H1 (cell line): Measurements from ENCODE around the gene CCDC93. TPM values are rescaled to one million over a fixed set of nuclear protein-coding genes. Genes with fewer than 3 reads are reported as not detected.

Experiments
- CTCF ChIA-PET: fragments of 300-600 bp; sonication (Branson Sonifier 250); formaldehyde crosslinking; loops from one replicate; lab custom pipeline; 2021; ENCODE audit not compliant: partially characterized antibody; lab: Charles Lee
- POLR2A ChIA-PET: fragments of 300-600 bp; sonication (Branson Sonifier 250); formaldehyde crosslinking; loops from one replicate; lab custom pipeline; 2021; ENCODE audit warnings: inconsistent platforms; ENCODE audit not compliant: partially characterized antibody; lab: Charles Lee
- DNase-seq, 2 experiments: peaks; one replicate each; pipeline versions ENCODE4 v3.0.0 to v3.0.0-alpha.2; 2010 to 2022; ENCODE audit warnings: low spot score in 2 of 2, low read depth in 1 of 2, mixed read lengths in 1 of 2
- FAIRE-seq: peaks from 2 replicates; lab custom pipeline; 2011; peaks lifted over from hg19 to GRCh38; lab: Jason Lieb, UNC
- H2AFZ ChIP-seq: 2 replicates; pipeline ENCODE4 v1.8.1; 2012; ENCODE audit warnings: low read length, inconsistent platforms
- H2AK5ac ChIP-seq: 2 replicates; pipeline ENCODE4 v1.6.1; 2013; ENCODE audit warnings: low read depth, low read length
- H2BK120ac ChIP-seq: replicated peaks from 2 replicates; pipeline ENCODE3; 2013; ENCODE audit warnings: low read depth, low read length, inconsistent platforms
- H2BK12ac ChIP-seq: 2 replicates; pipeline ENCODE4 v1.6.1; 2013; ENCODE audit warnings: low read depth, low read length
- H2BK15ac ChIP-seq: 2 replicates; pipeline ENCODE4 v1.6.1; 2013; ENCODE audit warnings: low read length
- H2BK20ac ChIP-seq: 2 replicates; pipeline ENCODE4 v1.6.1; 2013; ENCODE audit warnings: low read length
- H2BK5ac ChIP-seq: 2 replicates; pipeline ENCODE4 v1.6.1; 2013; ENCODE audit warnings: low read depth, low read length
- H3K14ac ChIP-seq: 2 replicates; pipeline ENCODE4 v1.6.1; 2013; ENCODE audit warnings: inconsistent platforms; ENCODE audit not compliant: insufficient read length
- H3K18ac ChIP-seq: 2 replicates; pipeline ENCODE4 v1.6.1; 2013; ENCODE audit warnings: low read length; ENCODE audit errors: extremely low read depth
- H3K23ac ChIP-seq: 2 replicates; pipeline ENCODE4 v1.6.1; 2013; ENCODE audit warnings: inconsistent platforms; ENCODE audit not compliant: insufficient read length
- H3K23me2 ChIP-seq: 2 replicates; pipeline ENCODE4 v1.6.1; 2013; ENCODE audit warnings: low read depth, low read length
- H3K27ac ChIP-seq: 2 replicates; pipeline ENCODE4 v1.6.1; 2011; ENCODE audit warnings: low read depth, low read length, inconsistent platforms
- H3K27me3 ChIP-seq, 4 experiments: replicated peaks in 1 of 4; 1 replicate in 1 of 4; 2 replicates in 3 of 4; pipeline versions ENCODE4 v1.6.1 to v1.8.1; 2011 to 2013; ENCODE audit warnings: low read length in 3 of 4, mild to moderate bottlenecking in 3 of 4, inconsistent platforms in 2 of 4, mixed read lengths in 2 of 4, moderate library complexity in 1 of 4; ENCODE audit not compliant: control insufficient read depth in 3 of 4, insufficient read depth in 3 of 4; ENCODE audit errors: extremely low read depth in 1 of 4
- H3K36me3 ChIP-seq, 4 experiments: 2 replicates each; pipeline versions ENCODE4 v1.6.1 to v1.8.1; 2011 to 2013; ENCODE audit warnings: mild to moderate bottlenecking in 4 of 4, low read length in 3 of 4, moderate library complexity in 2 of 4, control low read depth in 1 of 4, inconsistent platforms in 1 of 4; ENCODE audit not compliant: insufficient read depth in 4 of 4, control insufficient read depth in 2 of 4
- H3K4ac ChIP-seq: replicated peaks from 2 replicates; pipeline ENCODE3; 2013; ENCODE audit warnings: low read length, low read depth, mixed read lengths, inconsistent platforms; ENCODE audit not compliant: insufficient read length
- H3K4me1 ChIP-seq, 4 experiments: replicated peaks in 1 of 4; 1 replicate in 1 of 4; 2 replicates in 3 of 4; pipeline versions ENCODE4 v1.6.1 to v1.8.1; 2011 to 2013; ENCODE audit warnings: low read length in 3 of 4, inconsistent platforms in 2 of 4, mixed read lengths in 1 of 4; ENCODE audit not compliant: insufficient read depth in 4 of 4, control insufficient read depth in 3 of 4
- H3K4me2 ChIP-seq, 2 experiments: 2 replicates each; pipeline versions ENCODE4 v1.6.1 to v1.8.1; 2011 to 2013; ENCODE audit warnings: low read depth in 2 of 2, low read length in 2 of 2, control low read depth in 1 of 2, inconsistent platforms in 1 of 2, mild to moderate bottlenecking in 1 of 2; ENCODE audit not compliant: insufficient read depth in 1 of 2
- H3K4me3 ChIP-seq, 4 experiments: fragments of 200-600, 300-600 bp in 1 of 4; sonication (generic), shearing (Covaris generic), sonication (Bioruptor Twin) in 1 of 4; 2 replicates each; pipeline versions ENCODE4 v1.5.1 to v1.8.1; 2011 to 2016; ENCODE audit warnings: low read length in 4 of 4, low read depth in 3 of 4, control low read depth in 2 of 4, inconsistent platforms in 2 of 4, mild to moderate bottlenecking in 2 of 4, mixed read lengths in 1 of 4, moderate library complexity in 1 of 4; ENCODE audit not compliant: insufficient read depth in 2 of 4; ENCODE audit errors: extremely low read depth in 1 of 4
- H3K56ac ChIP-seq: replicated peaks from 2 replicates; pipeline ENCODE3; 2013; ENCODE audit warnings: low read depth, mild to moderate bottlenecking, mixed read lengths, low read length, inconsistent platforms; ENCODE audit not compliant: insufficient read length
- H3K79me1 ChIP-seq: 2 replicates; pipeline ENCODE4 v1.6.1; 2013; ENCODE audit warnings: low read depth, low read length, control low read depth
- H3K79me2 ChIP-seq, 2 experiments: 2 replicates each; pipeline versions ENCODE4 v1.6.1 to v1.8.1; 2012 to 2013; ENCODE audit warnings: low read length in 2 of 2, mild to moderate bottlenecking in 2 of 2, inconsistent platforms in 1 of 2; ENCODE audit not compliant: insufficient read depth in 2 of 2, control insufficient read depth in 1 of 2
- H3K9ac ChIP-seq, 4 experiments: replicated peaks in 1 of 4; 1 replicate in 1 of 4; 2 replicates in 3 of 4; pipeline versions ENCODE4 v1.6.1 to v1.8.1; 2011 to 2013; ENCODE audit warnings: low read depth in 3 of 4, low read length in 3 of 4, control low read depth in 2 of 4, mild to moderate bottlenecking in 2 of 4, moderate library complexity in 2 of 4, inconsistent platforms in 1 of 4; ENCODE audit errors: extremely low read depth in 1 of 4
- H3K9me3 ChIP-seq, 2 experiments: 2 replicates each; pipeline versions ENCODE4 v1.6.1 to v1.8.1; 2012 to 2013; ENCODE audit warnings: mild to moderate bottlenecking in 2 of 2, moderate library complexity in 2 of 2, control low read depth in 1 of 2, inconsistent platforms in 1 of 2, low read depth in 1 of 2, low read length in 1 of 2, mixed read lengths in 1 of 2; ENCODE audit not compliant: insufficient read depth in 2 of 2
- H4K20me1 ChIP-seq, 2 experiments: replicated peaks in 1 of 2; 2 replicates each; pipeline versions ENCODE3 to v1.8.1; 2011 to 2013; ENCODE audit warnings: inconsistent platforms in 2 of 2, low read length in 2 of 2, mild to moderate bottlenecking in 1 of 2; ENCODE audit not compliant: insufficient read depth in 2 of 2, control insufficient read depth in 1 of 2
- H4K5ac ChIP-seq: 2 replicates; pipeline ENCODE4 v1.6.1; 2013; ENCODE audit warnings: low read length, low read depth, mixed read lengths, inconsistent platforms; ENCODE audit not compliant: insufficient read length
- H4K8ac ChIP-seq: 2 replicates; pipeline ENCODE4 v1.8.0; 2013; ENCODE audit warnings: mild to moderate bottlenecking, moderate library complexity, low read length, inconsistent platforms; ENCODE audit not compliant: insufficient read depth; ENCODE audit errors: extremely low read depth
- H4K91ac ChIP-seq: replicated peaks from 2 replicates; pipeline ENCODE3; 2013; ENCODE audit warnings: low read length, mixed read lengths, inconsistent platforms; ENCODE audit not compliant: insufficient read length
- ASH2L ChIP-seq: fragments of 200-600, 300-600 bp; sonication (generic); IDR thresholded peaks from one replicate; pipeline ENCODE4 v1.7.1; 2017; ENCODE audit warnings: low read length
- CHD1 ChIP-seq: IDR thresholded peaks from 2 replicates; pipeline ENCODE4 v1.6.1; 2012; ENCODE audit warnings: low read depth, low read length, improper control_type of control experiment
- CHD2 ChIP-seq: IDR thresholded peaks from 2 replicates; pipeline ENCODE4 v1.6.1; 2012; ENCODE audit warnings: low read length, improper control_type of control experiment
- EZH2 ChIP-seq: fragments of 200-600 bp; sonication (generic); IDR thresholded peaks from 2 replicates; pipeline ENCODE4 v1.7.1; 2012; ENCODE audit warnings: low read depth, mild to moderate bottlenecking, moderate library complexity, low read length, inconsistent platforms; ENCODE audit not compliant: severe bottlenecking
- FOSL1 ChIP-seq: IDR thresholded peaks from 2 replicates; pipeline ENCODE4 v1.6.1; 2011; ENCODE audit warnings: mild to moderate bottlenecking, low read depth, low read length, moderate library complexity; ENCODE audit not compliant: insufficient read depth
- KDM1A ChIP-seq: fragments of 200-600, 300-600 bp; sonication (generic); IDR thresholded peaks from 2 replicates; pipeline ENCODE4 v1.7.1; 2016; ENCODE audit warnings: mild to moderate bottlenecking, low read length, borderline replicate concordance
- POLR2A ChIP-seq, 2 experiments: IDR thresholded peaks; 1 replicate in 1 of 2; 2 replicates in 1 of 2; pipeline ENCODE4 v1.6.1; 2011; ENCODE audit warnings: low read depth in 2 of 2, low read length in 2 of 2, mild to moderate bottlenecking in 2 of 2; ENCODE audit errors: control extremely low read depth in 1 of 2
- SRF ChIP-seq: IDR thresholded peaks from 2 replicates; pipeline ENCODE4 v1.6.1; 2011; ENCODE audit warnings: mild to moderate bottlenecking, low read depth, low read length, moderate library complexity
- SUZ12 ChIP-seq: fragments of 200-600 bp; sonication (generic); IDR thresholded peaks from 2 replicates; pipeline ENCODE4 v1.6.1; 2012; ENCODE audit warnings: mild to moderate bottlenecking, inconsistent platforms, low read length, moderate library complexity, mixed read lengths
- TAF1 ChIP-seq: IDR thresholded peaks from 2 replicates; pipeline ENCODE4 v1.6.1; 2011; ENCODE audit warnings: mild to moderate bottlenecking, low read depth, low read length
- TEAD4 ChIP-seq: IDR thresholded peaks from 2 replicates; pipeline ENCODE4 v1.6.1; 2012; ENCODE audit warnings: low read depth, low read length, inconsistent platforms, mixed read lengths
- YY1 ChIP-seq: IDR thresholded peaks from 2 replicates; pipeline ENCODE4 v1.6.1; 2011; ENCODE audit warnings: low read depth, mild to moderate bottlenecking, low read length
- WGBS, 2 experiments: shearing (Covaris generic) in 1 of 2; methylation state at CpG; one replicate each; pipeline versions ENCODE4 v1.1.6 to v1.1.7; 2013 to 2015; ENCODE audit warnings: low lambda C conversion rate in 2 of 2, mixed read lengths in 2 of 2, inconsistent platforms in 1 of 2, low coverage in 1 of 2, missing lambda C conversion rate in 1 of 2; ENCODE audit not compliant: insufficient replicate concordance in 2 of 2, insufficient coverage in 1 of 2, insufficient read length in 1 of 2; ENCODE audit errors: extremely low coverage in 1 of 2, missing lambda C conversion rate in 1 of 2; 5-methylcytosine and 5-hydroxymethylcytosine counted together
- polyA plus RNA-seq, 7 experiments: library from polyadenylated mRNA; depleted of rRNA in 3 of 7; stranded (reverse) in 5 of 7; unstranded in 2 of 7; fragments of >200 nt in 5 of 7; fragments of 200-250 nt in 2 of 7; gene quantifications; 1 replicate in 5 of 7; 2 replicates in 1 of 7; 4 replicates in 1 of 7; pipeline versions ENCODE4 v1.2.1 to v1.2.3, GENCODE V29; 2011 to 2013; ENCODE audit warnings: missing spikeins in 2 of 7, mixed read lengths in 2 of 7
- total RNA-seq: library from RNA; stranded (reverse); fragmentation: NEBNext Ultra II Directional; extraction: Animal tissue kit (Norgen Biotek cat#: 25700); gene quantifications from 2 replicates; pipeline ENCODE4 v1.2.1, GENCODE V29; 2021

CCDC93 gene
- total and polyA plus RNA-seq, 2 of the 8 experiments (the other 6 are each of a cell fraction or from before 2014, with no cell fraction given): 5.5 to 18.0 TPM

- Histone ChIP-seq H3K56ac (no peak overlapping the region), H3K23me2 (no peaks in the 10 kb centered on the region), H3K9me3 (peaks cover 2 to 9% of the 10 kb centered on the region in 2 experiments; a peak in 1 of 4 replicates), H3K27ac (no peak overlapping the region), H2BK120ac (no peak overlapping the region), H4K20me1 (no peaks in the 10 kb centered on the region), H3K4me3 (no peak overlapping the region), H3K27me3 (no peaks in the 10 kb centered on the region), H3K36me3 (no peaks in the 10 kb centered on the region), H4K5ac (no peak overlapping the region), H2BK12ac (no peak overlapping the region), H4K8ac (no peak overlapping the region), H3K4me2 (no peak overlapping the region), H3K79me1 (no peaks in the 10 kb centered on the region), H3K9ac (no peak overlapping the region), H2AFZ (no peak overlapping the region), H3K4ac (no peak overlapping the region), H2BK15ac (no peak overlapping the region), H3K79me2 (no peaks in the 10 kb centered on the region), H4K91ac (no peak overlapping the region), H2BK20ac (no peak overlapping the region), H3K18ac (no peak overlapping the region), H3K23ac (no peak overlapping the region), H2AK5ac (no peak overlapping the region), H2BK5ac (no peak overlapping the region), H3K4me1 (no peaks in the 10 kb centered on the region), H3K14ac (no peak overlapping the region)
- CTCF ChIA-PET: interaction anchor here (0.6 to 1.2 kb wide), 3 partner anchors 10 to 1427 kb away, joined by 3 to 4 read pairs (median 3); no protein-coding TSS in a partner anchor
- no peak for FAIRE-seq
- TF ChIP-seq YY1 (no peak), ASH2L (no peak), KDM1A (no peak), TEAD4 (no peak), SRF (no peak), CHD2 (no peak), TAF1 (no peak), CHD1 (no peak), EZH2 (no peak), POLR2A (IDR thresholded peaks at IDR 0.05; ENCODE audit: control extremely low read depth in 1 of 2, low read depth in 2 of 2, low read length in 2 of 2) (no peak), SUZ12 (no peak), FOSL1 (no peak)
- POLR2A ChIA-PET: no interaction called here
- WGBS, 2 experiments: 75% methylated on average over 2 of the region's 2 CpGs; no CpG with 5 or more reads in 1 of the 2 experiments
- no peak for DNase-seq
Measured at GRCh38 chr2:117885308-117885707, 128.6 kb downstream of the CCDC93 start.
